Astrocyte (in vitro differentiated cells and primary cell): Measurements from ENCODE around the gene CDK14. TPM values are rescaled to one million over a fixed set of nuclear protein-coding genes. Genes with fewer than 3 reads are reported as not detected.

Experiments used
- DNase-seq: peaks from one replicate; pipeline ENCODE4 v3.0.0-alpha.2; 2010; ENCODE audit warnings: low read depth
- FAIRE-seq: peaks from 2 replicates; lab custom pipeline; 2011; peaks lifted over from hg19 to GRCh38; lab: Jason Lieb, UNC
- H2AFZ ChIP-seq: 2 replicates; pipeline ENCODE4 v1.6.0; 2012; ENCODE audit warnings: low read depth, low read length, inconsistent platforms
- H3K27ac ChIP-seq: 2 replicates; pipeline ENCODE4 v1.5.1; 2011; ENCODE audit warnings: low read depth, low read length, inconsistent platforms
- H3K27me3 ChIP-seq: 2 replicates; pipeline ENCODE4 v1.6.0; 2011; ENCODE audit warnings: low read length, inconsistent platforms; ENCODE audit not compliant: insufficient read depth
- H3K36me3 ChIP-seq: 2 replicates; pipeline ENCODE4 v1.5.1; 2011; ENCODE audit warnings: low read length, inconsistent platforms; ENCODE audit not compliant: insufficient read depth
- H3K4me1 ChIP-seq: 2 replicates; pipeline ENCODE4 v1.5.1; 2011; ENCODE audit warnings: low read length, inconsistent platforms; ENCODE audit not compliant: insufficient read depth
- H3K4me2 ChIP-seq: 2 replicates; pipeline ENCODE4 v1.6.0; 2012; ENCODE audit warnings: low read length, inconsistent platforms
- H3K4me3 ChIP-seq: 2 replicates; pipeline ENCODE4 v1.5.1; 2011; ENCODE audit warnings: low read depth, mild to moderate bottlenecking, low read length, inconsistent platforms; ENCODE audit not compliant: insufficient read depth
- H3K79me2 ChIP-seq: 2 replicates; pipeline ENCODE4 v1.6.0; 2012; ENCODE audit warnings: mild to moderate bottlenecking, low read length, inconsistent platforms; ENCODE audit not compliant: insufficient read depth
- H3K9ac ChIP-seq: 2 replicates; pipeline ENCODE4 v1.6.0; 2012; ENCODE audit warnings: mild to moderate bottlenecking, low read length, inconsistent platforms
- H3K9me3 ChIP-seq: 2 replicates; pipeline ENCODE4 v1.5.1; 2012; ENCODE audit warnings: low read depth, mild to moderate bottlenecking, low read length, inconsistent platforms; ENCODE audit not compliant: insufficient read depth
- H4K20me1 ChIP-seq: 2 replicates; pipeline ENCODE4 v1.6.0; 2012; ENCODE audit warnings: low read length, inconsistent platforms; ENCODE audit not compliant: insufficient read depth
- H3K27ac Mint-ChIP-seq: one replicate; pipeline ENCODE4 v1.8.0; 2021; ENCODE audit warnings: mild to moderate bottlenecking, mixed read lengths; ENCODE audit not compliant: unreplicated experiment
- H3K27me3 Mint-ChIP-seq: one replicate; pipeline ENCODE4 v1.8.0; 2021; ENCODE audit warnings: low read depth, mixed read lengths; ENCODE audit not compliant: unreplicated experiment
- H3K36me3 Mint-ChIP-seq: one replicate; pipeline ENCODE4 v1.8.0; 2021; ENCODE audit warnings: low read depth, mixed read lengths; ENCODE audit not compliant: unreplicated experiment
- H3K4me1 Mint-ChIP-seq: one replicate; pipeline ENCODE4 v1.8.0; 2021; ENCODE audit warnings: low read depth, mixed read lengths; ENCODE audit not compliant: unreplicated experiment
- H3K4me3 Mint-ChIP-seq: one replicate; pipeline ENCODE4 v1.8.0; 2021; ENCODE audit warnings: mild to moderate bottlenecking, moderate library complexity, mixed read lengths; ENCODE audit not compliant: unreplicated experiment
- H3K9me3 Mint-ChIP-seq: one replicate; pipeline ENCODE4 v1.8.0; 2021; ENCODE audit warnings: mild to moderate bottlenecking, mixed read lengths; ENCODE audit not compliant: unreplicated experiment
- EZH2 ChIP-seq: IDR thresholded peaks from 2 replicates; pipeline ENCODE4 v1.6.1; 2012; ENCODE audit warnings: mild to moderate bottlenecking, low read length, inconsistent platforms; ENCODE audit not compliant: insufficient read depth
- total RNA-seq: library from RNA; stranded (reverse); gene quantifications from 2 replicates; pipeline ENCODE4 v1.2.1, GENCODE V29; 2021
- TF ChIP-seq, protein P1 (sequence below): IDR thresholded peaks from 2 replicates; pipeline ENCODE4 v1.5.1; 2011; ENCODE audit warnings: low read depth, mild to moderate bottlenecking, inconsistent platforms, low read length, moderate library complexity; ENCODE audit not compliant: insufficient read depth

The CDK14 gene
- total RNA-seq, 1 donor from 2014 or later: 30.2 TPM

DNA sequence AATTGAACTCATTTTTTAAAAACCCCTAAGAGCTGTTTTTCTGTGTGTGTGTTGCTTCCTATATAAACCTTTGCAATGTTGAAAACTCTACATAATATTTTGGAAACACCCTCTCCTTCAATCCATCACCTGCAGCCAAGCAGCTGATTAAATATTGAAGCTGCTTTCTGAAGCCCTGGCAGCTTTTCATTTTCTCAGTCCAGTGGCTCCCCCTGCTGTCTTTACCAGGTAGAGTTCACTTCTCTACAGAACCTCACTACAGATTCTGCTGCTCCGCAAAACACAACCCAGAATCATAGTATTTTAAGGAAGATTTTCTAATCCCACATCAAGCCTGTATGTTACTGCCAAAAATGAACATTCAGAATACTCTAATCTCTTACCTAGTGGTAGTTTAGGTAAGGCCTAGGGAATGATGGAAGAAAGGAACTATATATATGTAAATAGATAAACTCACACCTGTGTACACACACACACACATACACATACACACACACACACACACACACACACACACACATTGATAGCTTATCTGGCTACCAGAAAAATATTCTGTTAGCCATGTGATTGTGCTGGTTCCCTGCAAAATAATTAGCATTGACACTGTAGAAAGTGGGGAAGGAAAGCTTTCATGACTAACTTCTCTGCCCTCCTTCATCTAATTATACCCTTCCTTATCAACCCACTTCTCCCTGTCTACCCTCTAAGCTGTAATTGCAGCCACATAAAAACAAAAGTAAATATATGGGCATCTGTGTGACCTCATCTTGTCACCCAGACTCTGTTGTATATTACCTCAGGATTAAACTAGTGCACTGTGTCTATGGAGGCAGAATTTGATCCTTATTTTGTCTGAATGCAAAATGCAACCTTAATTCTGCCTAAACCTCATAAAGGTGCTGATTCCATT, 438.6 kb downstream of the CDK14 start:
- FAIRE-seq: peak; percentile 29
- H2AFZ ChIP-seq: no peak overlapping the region
- no peak overlapping the region for H3K27ac ChIP-seq
- no peak overlapping the region for H3K4me3 ChIP-seq
- H3K36me3 Mint-ChIP-seq: peaks cover 8% of the 10 kb centered on the region
- peaks cover 10% of the 10 kb centered on the region for H4K20me1 ChIP-seq
- no peaks in the 10 kb centered on the region for H3K36me3 ChIP-seq
- H3K79me2 ChIP-seq: no peaks in the 10 kb centered on the region
- no peaks in the 10 kb centered on the region for H3K27me3 ChIP-seq
- no peaks in the 10 kb centered on the region for H3K9me3 ChIP-seq
- peaks cover 9% of the 10 kb centered on the region for H3K4me1 Mint-ChIP-seq
- no peak overlapping the region for H3K27ac Mint-ChIP-seq
- no peak overlapping the region for H3K9ac ChIP-seq
- no peak overlapping the region for H3K4me2 ChIP-seq
- H3K9me3 Mint-ChIP-seq: no peaks in the 10 kb centered on the region
- DNase-seq: no peak
- no peaks in the 10 kb centered on the region for H3K27me3 Mint-ChIP-seq
- no peak overlapping the region for H3K4me3 Mint-ChIP-seq
- H3K4me1 ChIP-seq: no peaks in the 10 kb centered on the region
- TF ChIP-seq EZH2: no peak
- TF ChIP-seq, protein P1, sequence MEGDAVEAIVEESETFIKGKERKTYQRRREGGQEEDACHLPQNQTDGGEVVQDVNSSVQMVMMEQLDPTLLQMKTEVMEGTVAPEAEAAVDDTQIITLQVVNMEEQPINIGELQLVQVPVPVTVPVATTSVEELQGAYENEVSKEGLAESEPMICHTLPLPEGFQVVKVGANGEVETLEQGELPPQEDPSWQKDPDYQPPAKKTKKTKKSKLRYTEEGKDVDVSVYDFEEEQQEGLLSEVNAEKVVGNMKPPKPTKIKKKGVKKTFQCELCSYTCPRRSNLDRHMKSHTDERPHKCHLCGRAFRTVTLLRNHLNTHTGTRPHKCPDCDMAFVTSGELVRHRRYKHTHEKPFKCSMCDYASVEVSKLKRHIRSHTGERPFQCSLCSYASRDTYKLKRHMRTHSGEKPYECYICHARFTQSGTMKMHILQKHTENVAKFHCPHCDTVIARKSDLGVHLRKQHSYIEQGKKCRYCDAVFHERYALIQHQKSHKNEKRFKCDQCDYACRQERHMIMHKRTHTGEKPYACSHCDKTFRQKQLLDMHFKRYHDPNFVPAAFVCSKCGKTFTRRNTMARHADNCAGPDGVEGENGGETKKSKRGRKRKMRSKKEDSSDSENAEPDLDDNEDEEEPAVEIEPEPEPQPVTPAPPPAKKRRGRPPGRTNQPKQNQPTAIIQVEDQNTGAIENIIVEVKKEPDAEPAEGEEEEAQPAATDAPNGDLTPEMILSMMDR: peak; percentile 67

DNA sequence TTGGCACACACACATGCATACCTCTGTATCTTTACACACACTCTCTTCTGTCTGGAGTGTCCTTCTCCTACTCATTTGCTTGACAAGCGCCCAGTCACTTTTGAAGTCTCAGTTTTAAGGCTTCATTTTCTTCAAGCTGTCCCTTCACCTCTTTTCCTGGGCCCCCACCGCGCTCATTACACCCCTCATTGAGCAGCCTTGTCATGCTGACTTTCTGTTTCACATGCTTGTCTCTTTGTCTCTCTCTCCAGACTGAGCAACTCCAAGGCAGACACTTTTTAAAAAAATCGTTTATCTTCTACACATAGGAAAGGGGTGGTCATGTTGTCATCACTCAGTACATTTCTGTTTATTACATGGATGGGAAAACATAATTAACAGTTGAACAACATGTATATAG, 442.9 kb downstream of the CDK14 start:
- TF ChIP-seq, protein P1: no peak
- no peak for TF ChIP-seq EZH2
- DNase-seq (no peak), FAIRE-seq (no peak)
- Mint-ChIP-seq H3K27ac (no peak overlapping the region), H3K27me3 (no peaks in the 10 kb centered on the region), H3K4me3 (no peak overlapping the region), H3K9me3 (no peaks in the 10 kb centered on the region), H3K36me3 (peaks cover 8% of the 10 kb centered on the region), H3K4me1 (peaks cover 7% of the 10 kb centered on the region)
- H4K20me1 ChIP-seq: no peaks in the 10 kb centered on the region
- no peaks in the 10 kb centered on the region for H3K4me1 ChIP-seq
- H3K27me3 ChIP-seq: no peaks in the 10 kb centered on the region
- no peak overlapping the region for H3K9ac ChIP-seq
- H3K4me3 ChIP-seq: no peak overlapping the region
- no peak overlapping the region for H3K4me2 ChIP-seq
- H3K27ac ChIP-seq: no peak overlapping the region
- no peaks in the 10 kb centered on the region for H3K79me2 ChIP-seq
- no peak overlapping the region for H2AFZ ChIP-seq
- H3K36me3 ChIP-seq: no peaks in the 10 kb centered on the region
- H3K9me3 ChIP-seq: no peaks in the 10 kb centered on the region

DNA sequence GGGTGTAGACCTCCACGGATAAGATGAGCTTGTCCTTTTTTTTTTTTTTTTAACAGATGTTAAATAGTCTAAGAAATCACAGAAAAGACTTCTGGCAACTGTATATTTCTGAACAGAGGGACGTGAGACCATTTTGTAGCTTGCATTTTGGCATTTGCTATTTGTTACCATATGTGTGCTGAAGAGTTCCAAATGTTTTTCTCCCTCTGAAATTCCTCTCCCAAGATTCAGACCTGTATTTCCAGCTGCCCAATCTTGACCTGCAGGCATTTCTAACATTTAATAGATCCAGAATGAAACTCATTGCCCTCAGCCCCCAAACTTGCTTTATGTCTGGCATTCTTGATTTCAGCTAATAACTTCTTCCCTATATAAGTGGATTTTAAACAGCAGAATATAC, 445.0 kb downstream of the CDK14 start:
- Histone ChIP-seq H3K36me3 (no peaks in the 10 kb centered on the region), H4K20me1 (no peaks in the 10 kb centered on the region), H3K4me3 (no peak overlapping the region), H3K9ac (no peak overlapping the region), H3K79me2 (no peaks in the 10 kb centered on the region), H3K4me2 (no peak overlapping the region), H3K27me3 (no peaks in the 10 kb centered on the region), H3K4me1 (no peaks in the 10 kb centered on the region), H3K9me3 (no peaks in the 10 kb centered on the region), H2AFZ (no peak overlapping the region), H3K27ac (no peak overlapping the region)
- Mint-ChIP-seq H3K27ac (no peak overlapping the region), H3K4me3 (no peak overlapping the region), H3K9me3 (no peaks in the 10 kb centered on the region), H3K4me1 (peaks cover 4% of the 10 kb centered on the region), H3K27me3 (no peaks in the 10 kb centered on the region), H3K36me3 (peaks cover 8% of the 10 kb centered on the region)
- TF ChIP-seq, protein P1: no peak
- no peak for TF ChIP-seq EZH2
- no peak for FAIRE-seq
- no peak for DNase-seq
